ENCODE data around the gene ITPRID1. TPM values are rescaled to one million over a fixed set of nuclear protein-coding genes. Genes with fewer than 3 reads are reported as not detected.
"Not testable (repeated sequence)": the region's sequence is repeated elsewhere in the genome, so short reads cannot be mapped to it uniquely, and the experiment has no call there.

Gene ITPRID1
- total RNA-seq, 2 experiments from 2014 or later, result not detected

DNA sequence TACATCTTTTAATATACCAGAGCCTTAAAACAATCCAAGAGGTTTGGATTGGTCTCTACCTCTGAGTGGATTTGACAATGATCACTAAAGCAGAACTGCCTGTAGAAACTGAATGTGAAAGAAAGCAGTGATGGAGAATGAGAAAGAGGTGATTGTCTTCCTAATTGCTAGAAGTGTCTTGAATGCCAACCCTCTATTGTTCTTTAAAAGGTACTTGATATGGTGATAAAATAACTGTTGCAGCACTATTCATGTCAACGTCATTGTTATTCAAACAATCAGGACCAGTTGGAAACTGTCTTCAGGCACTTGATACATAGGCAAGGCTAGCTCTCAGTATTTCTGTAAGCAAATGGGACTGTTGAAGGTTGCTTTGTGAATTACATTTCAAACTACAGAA is 47.9 kb upstream of the ITPRID1 start:
- ChIA-PET CTCF (no interaction called here), POLR2A (no interaction called here)
- Histone ChIP-seq H3K36me3 (ENCODE audit: insufficient read depth, low read length) (no peaks in the 10 kb centered on the region), H3K4me1 (ENCODE audit: insufficient read depth, low read length) (no peaks in the 10 kb centered on the region), H3K27me3 (ENCODE audit: control insufficient read depth in 1 of 2, insufficient read depth in 2 of 2, low read length in 2 of 2) (no peaks in the 10 kb centered on the region), H3K4me3 (ENCODE audit: low read length) (no peak overlapping the region), H3K9me3 (ENCODE audit: control insufficient read depth in 1 of 2, insufficient read depth in 1 of 2, low read length in 2 of 2) (no peaks in the 10 kb centered on the region), H3K27ac (ENCODE audit: low read depth in 1 of 2, low read length in 2 of 2) (no peak overlapping the region)
- H3K4me1 Mint-ChIP-seq (ENCODE audit: low read depth), result no peaks in the 10 kb centered on the region
- H3K27ac Mint-ChIP-seq, result no peak overlapping the region
- no peaks in the 10 kb centered on the region for H3K9me3 Mint-ChIP-seq
- intact Hi-C loops (cut with DNase I, micrococcal nuclease), result no loop called here
- H3K36me3 Mint-ChIP-seq (ENCODE audit: low read depth), result no peaks in the 10 kb centered on the region
- H3K27me3 Mint-ChIP-seq, result no peaks in the 10 kb centered on the region
- TF ChIP-seq, protein P1, sequence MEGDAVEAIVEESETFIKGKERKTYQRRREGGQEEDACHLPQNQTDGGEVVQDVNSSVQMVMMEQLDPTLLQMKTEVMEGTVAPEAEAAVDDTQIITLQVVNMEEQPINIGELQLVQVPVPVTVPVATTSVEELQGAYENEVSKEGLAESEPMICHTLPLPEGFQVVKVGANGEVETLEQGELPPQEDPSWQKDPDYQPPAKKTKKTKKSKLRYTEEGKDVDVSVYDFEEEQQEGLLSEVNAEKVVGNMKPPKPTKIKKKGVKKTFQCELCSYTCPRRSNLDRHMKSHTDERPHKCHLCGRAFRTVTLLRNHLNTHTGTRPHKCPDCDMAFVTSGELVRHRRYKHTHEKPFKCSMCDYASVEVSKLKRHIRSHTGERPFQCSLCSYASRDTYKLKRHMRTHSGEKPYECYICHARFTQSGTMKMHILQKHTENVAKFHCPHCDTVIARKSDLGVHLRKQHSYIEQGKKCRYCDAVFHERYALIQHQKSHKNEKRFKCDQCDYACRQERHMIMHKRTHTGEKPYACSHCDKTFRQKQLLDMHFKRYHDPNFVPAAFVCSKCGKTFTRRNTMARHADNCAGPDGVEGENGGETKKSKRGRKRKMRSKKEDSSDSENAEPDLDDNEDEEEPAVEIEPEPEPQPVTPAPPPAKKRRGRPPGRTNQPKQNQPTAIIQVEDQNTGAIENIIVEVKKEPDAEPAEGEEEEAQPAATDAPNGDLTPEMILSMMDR (IDR thresholded peaks at IDR 0.05), result no peak
- no peak overlapping the region for H3K4me3 Mint-ChIP-seq
- DNase-seq, result no peak
- ATAC-seq (ENCODE audit: poor library complexity), result no peak

DNA sequence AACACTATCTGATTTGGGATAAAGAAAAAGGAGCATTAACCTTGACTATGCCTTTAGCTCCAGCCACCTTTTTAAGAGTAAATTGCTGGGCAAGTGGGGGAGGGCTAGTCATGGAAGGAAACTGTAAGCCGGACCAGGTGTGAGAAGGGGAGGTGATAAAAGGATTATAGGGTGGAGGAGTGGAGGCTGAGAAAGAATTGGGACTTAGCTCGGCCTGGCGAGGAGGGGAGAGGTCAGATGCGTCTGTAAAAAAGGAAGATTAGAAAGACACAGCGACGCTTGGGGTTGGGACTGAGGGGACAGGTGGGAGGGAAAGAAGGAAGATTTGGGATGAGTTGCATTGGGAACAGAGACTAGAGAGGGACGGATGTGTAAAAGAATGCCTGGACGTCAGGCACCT is 43.0 kb upstream of the ITPRID1 start:
- H3K4me3 ChIP-seq (ENCODE audit: low read length); CTCF ChIA-PET; H3K4me1 ChIP-seq (ENCODE audit: insufficient read depth, low read length); H3K4me3 Mint-ChIP-seq; H3K36me3 Mint-ChIP-seq (ENCODE audit: low read depth); ATAC-seq (ENCODE audit: poor library complexity); H3K27ac ChIP-seq (ENCODE audit: low read depth in 1 of 2, low read length in 2 of 2); H3K27me3 Mint-ChIP-seq; DNase-seq; H3K27ac Mint-ChIP-seq; intact Hi-C loops (cut with DNase I, micrococcal nuclease); H3K4me1 Mint-ChIP-seq (ENCODE audit: low read depth); H3K9me3 ChIP-seq (ENCODE audit: control insufficient read depth in 1 of 2, insufficient read depth in 1 of 2, low read length in 2 of 2); H3K36me3 ChIP-seq (ENCODE audit: insufficient read depth, low read length); POLR2A ChIA-PET; H3K27me3 ChIP-seq (ENCODE audit: control insufficient read depth in 1 of 2, insufficient read depth in 2 of 2, low read length in 2 of 2); H3K9me3 Mint-ChIP-seq: not testable (repeated sequence)

DNA sequence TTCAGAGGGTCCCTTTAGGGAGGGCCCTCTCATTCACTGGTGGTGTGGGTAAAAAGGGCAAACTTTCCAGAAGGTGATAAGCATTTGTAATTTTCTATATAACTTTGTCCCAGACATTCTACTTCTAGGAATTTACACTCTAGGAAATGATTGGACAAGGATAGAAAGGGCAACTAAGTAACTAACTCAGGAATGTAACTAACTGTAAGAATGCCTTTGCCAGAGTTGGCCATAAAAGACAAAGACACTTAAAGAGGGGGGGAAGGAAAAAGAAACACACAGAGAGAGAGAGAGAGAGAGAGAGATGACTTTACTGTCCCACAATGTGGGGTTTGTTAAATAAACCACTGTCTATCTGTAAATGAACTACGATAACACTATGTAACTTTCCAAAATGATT is 38.5 kb upstream of the ITPRID1 start:
- H3K27me3 Mint-ChIP-seq, result no peaks in the 10 kb centered on the region
- Histone ChIP-seq H3K27me3 (ENCODE audit: control insufficient read depth in 1 of 2, insufficient read depth in 2 of 2, low read length in 2 of 2) (no peaks in the 10 kb centered on the region), H3K4me3 (ENCODE audit: low read length) (no peak overlapping the region), H3K9me3 (ENCODE audit: control insufficient read depth in 1 of 2, insufficient read depth in 1 of 2, low read length in 2 of 2) (no peaks in the 10 kb centered on the region), H3K4me1 (ENCODE audit: insufficient read depth, low read length) (no peaks in the 10 kb centered on the region), H3K27ac (ENCODE audit: low read depth in 1 of 2, low read length in 2 of 2) (no peak overlapping the region), H3K36me3 (ENCODE audit: insufficient read depth, low read length) (no peaks in the 10 kb centered on the region)
- no peak for ATAC-seq (ENCODE audit: poor library complexity)
- no peaks in the 10 kb centered on the region for H3K9me3 Mint-ChIP-seq
- intact Hi-C loops (cut with DNase I, micrococcal nuclease), result no loop called here
- H3K36me3 Mint-ChIP-seq (ENCODE audit: low read depth), result no peaks in the 10 kb centered on the region
- no peak for DNase-seq
- TF ChIP-seq, protein P1 (IDR thresholded peaks at IDR 0.05), result no peak
- no peaks in the 10 kb centered on the region for H3K4me1 Mint-ChIP-seq (ENCODE audit: low read depth)
- ChIA-PET POLR2A (no interaction called here), CTCF (no interaction called here)
- no peak overlapping the region for H3K4me3 Mint-ChIP-seq
- no peak overlapping the region for H3K27ac Mint-ChIP-seq

DNA sequence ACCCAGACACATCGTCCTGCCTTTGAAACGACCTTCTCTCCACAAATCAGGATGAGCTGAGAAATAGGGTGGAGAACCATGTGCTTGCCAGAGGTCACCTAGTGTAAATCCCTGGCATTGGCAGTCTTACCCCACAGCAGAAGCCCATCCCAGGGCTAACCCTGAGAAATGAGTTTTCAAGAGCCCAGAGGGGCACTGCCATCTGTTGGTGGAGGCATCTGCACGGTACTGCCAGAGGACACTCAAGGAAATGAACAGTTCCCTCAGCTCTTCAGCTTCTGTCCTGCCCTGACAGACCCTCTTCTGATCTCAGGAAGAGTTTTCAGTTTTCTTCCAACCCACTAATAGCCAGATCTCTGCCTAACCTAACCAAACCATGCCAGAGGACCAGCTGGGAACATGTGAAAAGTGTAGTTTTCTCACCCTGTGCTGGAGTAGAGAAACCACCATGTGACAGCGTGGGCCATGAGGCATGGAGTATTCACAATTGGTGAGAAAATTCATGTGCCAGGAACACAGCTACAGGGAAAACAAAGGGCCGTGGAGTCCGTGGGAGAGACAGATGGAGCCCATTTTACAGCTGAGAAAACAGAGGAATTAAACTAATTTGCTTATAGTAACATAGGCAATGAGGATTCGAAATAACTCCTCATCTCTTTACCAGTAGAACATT is 37.7 kb upstream of the ITPRID1 start:
- no peaks in the 10 kb centered on the region for H3K36me3 ChIP-seq (ENCODE audit: insufficient read depth, low read length)
- H3K27me3 ChIP-seq (ENCODE audit: control insufficient read depth in 1 of 2, insufficient read depth in 2 of 2, low read length in 2 of 2), result no peaks in the 10 kb centered on the region
- no peaks in the 10 kb centered on the region for H3K4me1 ChIP-seq (ENCODE audit: insufficient read depth, low read length)
- no peaks in the 10 kb centered on the region for H3K9me3 Mint-ChIP-seq
- no peak overlapping the region for H3K4me3 Mint-ChIP-seq
- ATAC-seq (ENCODE audit: poor library complexity) (no peak), DNase-seq (no peak)
- ChIA-PET CTCF (no interaction called here), POLR2A (no interaction called here)
- TF ChIP-seq, protein P1 (IDR thresholded peaks at IDR 0.05), result no peak
- H3K4me1 Mint-ChIP-seq (ENCODE audit: low read depth), result no peaks in the 10 kb centered on the region
- H3K27me3 Mint-ChIP-seq, result no peaks in the 10 kb centered on the region
- H3K27ac ChIP-seq (ENCODE audit: low read depth in 1 of 2, low read length in 2 of 2), result no peak overlapping the region
- no peak overlapping the region for H3K4me3 ChIP-seq (ENCODE audit: low read length)
- H3K9me3 ChIP-seq (ENCODE audit: control insufficient read depth in 1 of 2, insufficient read depth in 1 of 2, low read length in 2 of 2), result no peaks in the 10 kb centered on the region
- H3K27ac Mint-ChIP-seq, result no peak overlapping the region
- no peaks in the 10 kb centered on the region for H3K36me3 Mint-ChIP-seq (ENCODE audit: low read depth)
- intact Hi-C loops (cut with DNase I, micrococcal nuclease), result no loop called here

All from CD4-positive, alpha-beta T cell (primary cell).